Glutamatergic neuron (in vitro differentiated cells): ENCODE results near the gene AHNAK. TPM values are rescaled to one million over a fixed set of nuclear protein-coding genes. Genes with fewer than 3 reads are reported as not detected.

Experiments used
- DNase-seq: peaks from one replicate; pipeline ENCODE4 v3.0.0; 2022
- H3K27ac Mint-ChIP-seq: one replicate; pipeline ENCODE4 v1.8.0; 2020; ENCODE audit warnings: mild to moderate bottlenecking, mixed read lengths, inconsistent platforms; ENCODE audit not compliant: unreplicated experiment
- H3K27me3 Mint-ChIP-seq: one replicate; pipeline ENCODE4 v1.8.0; 2020; ENCODE audit warnings: mild to moderate bottlenecking, moderate library complexity, mixed read lengths, inconsistent platforms; ENCODE audit not compliant: unreplicated experiment
- H3K36me3 Mint-ChIP-seq: one replicate; pipeline ENCODE4 v1.8.0; 2020; ENCODE audit warnings: mild to moderate bottlenecking, mixed read lengths, inconsistent platforms; ENCODE audit not compliant: unreplicated experiment
- H3K4me1 Mint-ChIP-seq: one replicate; pipeline ENCODE4 v1.8.0; 2020; ENCODE audit warnings: mild to moderate bottlenecking, low read depth, mixed read lengths, inconsistent platforms; ENCODE audit not compliant: unreplicated experiment
- H3K4me3 Mint-ChIP-seq: one replicate; pipeline ENCODE4 v1.8.0; 2020; ENCODE audit warnings: mild to moderate bottlenecking, mixed read lengths, inconsistent platforms; ENCODE audit not compliant: unreplicated experiment
- H3K9me3 Mint-ChIP-seq: one replicate; pipeline ENCODE4 v1.8.0; 2020; ENCODE audit warnings: mild to moderate bottlenecking, moderate library complexity, mixed read lengths, inconsistent platforms; ENCODE audit not compliant: unreplicated experiment
- CTCF ChIP-seq: fragments of 200-600 bp; sonication (generic); IDR thresholded peaks from one replicate; pipeline ENCODE4 v1.5.0; 2021; ENCODE audit not compliant: partially characterized antibody, unreplicated experiment
- total RNA-seq: library from RNA; stranded (reverse); fragmentation: NEBNext Ultra II Directional; extraction: Animal tissue kit (Norgen Biotek cat#: 25700); gene quantifications from one replicate; pipeline ENCODE4 v1.2.1, GENCODE V29; 2021; ENCODE audit not compliant: unreplicated experiment

The AHNAK gene
- total RNA-seq, 1 donor from 2014 or later, result 4.5 TPM

- no peak for TF ChIP-seq CTCF
- Mint-ChIP-seq H3K36me3 (no peaks in the 10 kb centered on the region), H3K9me3 (peaks cover 7% of the 10 kb centered on the region), H3K4me1 (peaks cover 4% of the 10 kb centered on the region), H3K27me3 (peaks cover 2% of the 10 kb centered on the region), H3K4me3 (no peak overlapping the region), H3K27ac (no peak overlapping the region)
- no peak for DNase-seq
Observed at GRCh38 chr11:62579252-62579651, 32.6 kb upstream of the AHNAK start.

- Mint-ChIP-seq H3K36me3 (no peaks in the 10 kb centered on the region), H3K4me3 (no peak overlapping the region), H3K9me3 (peaks cover 7% of the 10 kb centered on the region), H3K27ac (no peak overlapping the region), H3K27me3 (peaks cover 2% of the 10 kb centered on the region), H3K4me1 (peaks cover 4% of the 10 kb centered on the region)
- no peak for DNase-seq
- TF ChIP-seq CTCF, result no peak
Observed at GRCh38 chr11:62578541-62578940, 31.9 kb upstream of the AHNAK start.

GRCh38 chr11:62577046-62577714 lies 30.6 kb upstream of the AHNAK start:
- peaks cover 1% of the 10 kb centered on the region for H3K36me3 Mint-ChIP-seq
- peaks cover 7% of the 10 kb centered on the region for H3K9me3 Mint-ChIP-seq
- peaks cover 11% of the 10 kb centered on the region for H3K4me1 Mint-ChIP-seq
- DNase-seq, result no peak
- no peak overlapping the region for H3K27ac Mint-ChIP-seq
- H3K27me3 Mint-ChIP-seq, result peaks cover 6% of the 10 kb centered on the region
- H3K4me3 Mint-ChIP-seq, result no peak overlapping the region
- no peak for TF ChIP-seq CTCF

GRCh38 chr11:62575837-62576236 lies 29.2 kb upstream of the AHNAK start:
- Mint-ChIP-seq H3K27me3 (peaks cover 8% of the 10 kb centered on the region), H3K36me3 (peaks cover 3% of the 10 kb centered on the region), H3K4me1 (peaks cover 16% of the 10 kb centered on the region), H3K4me3 (peak overlapping the region; percentile 53), H3K27ac (peak overlapping the region; percentile 35), H3K9me3 (peaks cover 5% of the 10 kb centered on the region)
- DNase-seq, result no peak
- TF ChIP-seq CTCF, result no peak

- H3K36me3 Mint-ChIP-seq, result peaks cover 3% of the 10 kb centered on the region
- no peak for TF ChIP-seq CTCF
- H3K4me1 Mint-ChIP-seq, result peaks cover 16% of the 10 kb centered on the region
- H3K4me3 Mint-ChIP-seq, result peak overlapping the region; percentile 99
- H3K27me3 Mint-ChIP-seq, result peaks cover 8% of the 10 kb centered on the region
- no peak for DNase-seq
- H3K9me3 Mint-ChIP-seq, result peaks cover 5% of the 10 kb centered on the region
- H3K27ac Mint-ChIP-seq, result peak overlapping the region; percentile 91
Observed at GRCh38 chr11:62575156-62575555, 28.6 kb upstream of the AHNAK start.
